HepG2 (cell line): Measurements from ENCODE around the gene ZFP69B. TPM values are rescaled to one million over a fixed set of nuclear protein-coding genes. Genes with fewer than 3 reads are reported as not detected.

Experiments
- AKNA ChIP-seq: sonication (generic); formaldehyde crosslinking; IDR thresholded peaks from 2 replicates; pipeline ENCODE4 v1.4.0; 2020; ENCODE audit warnings: missing genetic modification reagents, borderline replicate concordance
- E2F1 ChIP-seq: sonication (generic); formaldehyde crosslinking; IDR thresholded peaks from 2 replicates; pipeline ENCODE4 v1.5.0; 2020; ENCODE audit warnings: missing genetic modification reagents
- E2F5 ChIP-seq: sonication (generic); formaldehyde crosslinking; conservative IDR thresholded peaks from 2 replicates; pipeline ENCODE4 v1.4.0; 2020; ENCODE audit warnings: missing genetic modification reagents
- ELF4 ChIP-seq: sonication (generic); formaldehyde crosslinking; IDR thresholded peaks from 2 replicates; pipeline ENCODE4 v1.5.0; 2020; ENCODE audit warnings: missing genetic modification reagents, mild to moderate bottlenecking, moderate library complexity, borderline replicate concordance
- GTF2F1 ChIP-seq: fragments of 150-350 bp; IDR thresholded peaks from 2 replicates; pipeline ENCODE4 v1.6.1; 2014; ENCODE audit warnings: low read length
- KDM6A ChIP-seq: IDR thresholded peaks from 2 replicates; pipeline ENCODE4 v1.6.1; 2016; ENCODE audit warnings: low read depth
- RFXAP ChIP-seq: sonication (generic); formaldehyde crosslinking; IDR thresholded peaks from 2 replicates; pipeline ENCODE4 v1.4.0; 2020; ENCODE audit warnings: missing genetic modification reagents, borderline replicate concordance
- UBTF ChIP-seq: sonication (generic); formaldehyde crosslinking; IDR thresholded peaks from 2 replicates; pipeline ENCODE4 v1.4.0; 2020; ENCODE audit warnings: mild to moderate bottlenecking, missing genetic modification reagents
- ZFP41 ChIP-seq: sonication (generic); formaldehyde crosslinking; IDR thresholded peaks from 2 replicates; pipeline ENCODE4 v1.4.0; 2020; ENCODE audit warnings: mild to moderate bottlenecking, missing genetic modification reagents, borderline replicate concordance
- ZNF12 ChIP-seq: sonication (generic); formaldehyde crosslinking; IDR thresholded peaks from 2 replicates; pipeline ENCODE4 v1.5.0; 2020; ENCODE audit warnings: missing genetic modification reagents
- ZNF670 ChIP-seq: sonication (generic); formaldehyde crosslinking; IDR thresholded peaks from 2 replicates; pipeline ENCODE4 v1.8.0; 2022; ENCODE audit warnings: mild to moderate bottlenecking, missing genetic modification reagents, borderline replicate concordance
- ZNF770 ChIP-seq: sonication (generic); formaldehyde crosslinking; IDR thresholded peaks from 2 replicates; pipeline ENCODE4 v1.5.0; 2020; ENCODE audit warnings: mild to moderate bottlenecking, missing genetic modification reagents
- ZNF780A ChIP-seq: sonication (generic); formaldehyde crosslinking; IDR thresholded peaks from 2 replicates; pipeline ENCODE4 v1.8.0; 2022; ENCODE audit warnings: mild to moderate bottlenecking, missing genetic modification reagents, moderate library complexity
- ZNF879 ChIP-seq: sonication (generic); formaldehyde crosslinking; IDR thresholded peaks from 2 replicates; pipeline ENCODE4 v1.8.1; 2023; ENCODE audit warnings: missing genetic modification reagents
- polyA plus RNA-seq, 8 experiments: library from polyadenylated mRNA; depleted of rRNA in 3 of 8; stranded (reverse) in 7 of 8; unstranded in 1 of 8; fragments of >200 nt; fragmentation: Illumina TruSeq in 4 of 8; extraction: Trizol in 4 of 8; gene quantifications; 2 replicates each; pipeline versions ENCODE4 v1.2.1 to v1.2.3, GENCODE V29; 2011 to 2016; ENCODE audit warnings: low read depth in 4 of 8, missing spikeins in 1 of 8, mixed read lengths in 1 of 8; ENCODE audit not compliant: insufficient read depth in 1 of 8
- total RNA-seq, 5 experiments: library from RNA; depleted of rRNA; stranded (reverse); fragments of >200 nt; fragmentation: Illumina TruSeq; extraction: Trizol; gene quantifications; 2 replicates each; pipeline ENCODE4 v1.2.3, GENCODE V29; 2016; ENCODE audit warnings: low read depth in 1 of 5

The ZFP69B gene
- total and polyA plus RNA-seq, 2 of the 13 experiments (the other 11 are each of a cell fraction or from before 2014, with no cell fraction given), result 4.6 to 7.7 TPM

GRCh38 chr1:40508375-40509341 lies 58.4 kb downstream of the ZFP69B start, which contains the start of gene EXO5 (continued):
- TF ChIP-seq ZNF879 (CRISPR knock-in tag), result no peak
- no peak; the same call in 1 of the 2 replicates for TF ChIP-seq ZNF770 (CRISPR knock-in tag)
- no peak; the same call in 1 of the 2 replicates for TF ChIP-seq ZFP41
- TF ChIP-seq KDM6A (CRISPR knock-in tag), result 0 out of 2 replicates have a peak, but pooled peaks have one; percentile 12
- peak; percentile 72 for TF ChIP-seq E2F5 (CRISPR knock-in tag)
- 0 out of 2 replicates have a peak, but pooled peaks have one; percentile 61 for TF ChIP-seq ZNF670 (CRISPR knock-in tag)
- TF ChIP-seq AKNA (CRISPR knock-in tag), result peak; percentile 69; the same call in 1 of the 2 replicates
- TF ChIP-seq ZNF12 (CRISPR knock-in tag), result peak; percentile 28; the same call in 1 of the 2 replicates
- TF ChIP-seq ZNF780A (CRISPR knock-in tag), result no peak
- peak; percentile 83 for TF ChIP-seq E2F1 (CRISPR knock-in tag)
- TF ChIP-seq ELF4 (CRISPR knock-in tag), result no peak
- TF ChIP-seq GTF2F1, result no peak
- peak; percentile 67 for TF ChIP-seq UBTF (CRISPR knock-in tag)
- peak; percentile 79; the same call in 1 of the 2 replicates for TF ChIP-seq RFXAP (CRISPR knock-in tag)
